GM12878 (cell line): ENCODE data around the gene ATP13A2. TPM values are rescaled to one million over a fixed set of nuclear protein-coding genes. Genes with fewer than 3 reads are reported as not detected.

Experiments used
- ATAC-seq: fragments of 200-7000 bp; cut with Tn5 transposase; 3 replicates; pipeline ENCODE4 v1.9.1; 2020; ENCODE audit warnings: mild to moderate bottlenecking, moderate library complexity
- BruUV-seq: library from RNA; stranded (reverse); fragments of 400-500 nt; replicated peaks from 2 replicates; lab custom pipeline; 2021; lab: Mats Ljungman, UMichigan
- CTCF ChIA-PET: fragments of 300-600 bp; sonication (Branson Sonifier 250); formaldehyde crosslinking; extraction: SDS; loops from one replicate; lab custom pipeline; 2021; ENCODE audit warnings: inconsistent platforms; lab: Yijun Ruan, JAX
- POLR2A ChIA-PET: fragments of 350-600 bp; formaldehyde crosslinking; extraction: SDS; loops from one replicate; lab custom pipeline; 2021; ENCODE audit warnings: inconsistent platforms; lab: Charles Lee
- RAD21 ChIA-PET: fragments of 300-600 bp; sonication (Branson Sonifier 250); formaldehyde crosslinking; loops from one replicate; lab custom pipeline; 2023; ENCODE audit warnings: antibody characterized with exemption; ENCODE audit not compliant: unreplicated experiment; lab: Charles Lee
- SMC1A ChIA-PET: fragments of 300-600 bp; sonication (Branson Sonifier 250); formaldehyde crosslinking; loops from one replicate; lab custom pipeline; 2023; ENCODE audit not compliant: unreplicated experiment, uncharacterized antibody; lab: Charles Lee
- DNase-seq: peaks from one replicate; pipeline ENCODE4 v3.0.0-alpha.2; 2011; ENCODE audit warnings: low read depth, low spot score
- FAIRE-seq: peaks from 3 replicates; lab custom pipeline; 2011; peaks lifted over from hg19 to GRCh38; lab: Jason Lieb, UNC
- H2AFZ ChIP-seq: 2 replicates; pipeline ENCODE4 v1.6.0; 2011; ENCODE audit warnings: low read depth, low read length, control low read depth; ENCODE audit not compliant: control insufficient read depth
- H3K27ac ChIP-seq: 2 replicates; pipeline ENCODE4 v1.5.1; 2011; ENCODE audit warnings: control low read depth; ENCODE audit not compliant: control insufficient read depth, insufficient read depth
- H3K27me3 ChIP-seq, 2 experiments: replicated peaks in 1 of 2; 2 replicates each; pipeline versions ENCODE4 v1.6.0 to v1.6.1; 2011; ENCODE audit warnings: low read length in 1 of 2; ENCODE audit not compliant: control insufficient read depth in 2 of 2, insufficient read depth in 2 of 2
- H3K36me3 ChIP-seq, 2 experiments: 2 replicates each; pipeline ENCODE4 v1.5.1; 2011; ENCODE audit warnings: low read length in 1 of 2; ENCODE audit not compliant: control insufficient read depth in 2 of 2, insufficient read depth in 2 of 2
- H3K4me1 ChIP-seq: 2 replicates; pipeline ENCODE4 v1.6.1; 2011; ENCODE audit warnings: mild to moderate bottlenecking, low read length, moderate library complexity, mixed read lengths; ENCODE audit not compliant: control insufficient read depth, insufficient read depth
- H3K4me2 ChIP-seq: 2 replicates; pipeline ENCODE4 v1.6.0; 2011; ENCODE audit warnings: control low read depth; ENCODE audit not compliant: control insufficient read depth, insufficient read depth
- H3K4me3 ChIP-seq: fragments of 200-600 bp; sonication (generic); 2 replicates; pipeline ENCODE4 v1.5.1; 2016
- H3K79me2 ChIP-seq: 2 replicates; pipeline ENCODE4 v1.6.0; 2011; ENCODE audit warnings: low read length; ENCODE audit not compliant: control insufficient read depth, insufficient read depth
- H3K9ac ChIP-seq: 2 replicates; pipeline ENCODE4 v1.8.0; 2011; ENCODE audit warnings: low read length, control low read depth, mixed read lengths; ENCODE audit not compliant: control insufficient read depth, insufficient read depth
- H3K9me3 ChIP-seq: replicated peaks from 3 replicates; pipeline ENCODE4 v1.5.1; 2011; ENCODE audit warnings: mild to moderate bottlenecking, low read length; ENCODE audit not compliant: control insufficient read depth, insufficient read depth
- H4K20me1 ChIP-seq: 2 replicates; pipeline ENCODE4 v1.6.0; 2011; ENCODE audit not compliant: control insufficient read depth, insufficient read depth
- IRF4 ChIP-seq: IDR thresholded peaks from 2 replicates; pipeline ENCODE4 v1.6.1; 2011; ENCODE audit warnings: low read depth, low read length
- SP1 ChIP-seq: IDR thresholded peaks from one replicate; pipeline ENCODE4 v1.6.1; 2011; ENCODE audit warnings: low read depth, low read length
- WGBS: methylation state at CpG from one replicate; pipeline ENCODE4 v1.1.6; 2016; ENCODE audit warnings: low lambda C conversion rate; ENCODE audit not compliant: insufficient replicate concordance, insufficient coverage; ENCODE audit errors: missing lambda C conversion rate; 5-methylcytosine and 5-hydroxymethylcytosine counted together
- in situ Hi-C: fragments of 300-500 bp; cut with MboI; formaldehyde crosslinking; loops from 9 replicates; pipeline ENCODE4 v1.14.3; 2018; ENCODE audit warnings: mixed read lengths
- intact Hi-C: fragments of 100-400 bp; cut with micrococcal nuclease; formaldehyde crosslinking; loops from one replicate; pipeline ENCODE4 v1.14.2; 2022; ENCODE audit not compliant: unreplicated experiment
- polyA plus RNA-seq, 11 experiments: library from polyadenylated mRNA; depleted of rRNA in 4 of 11; unstranded in 6 of 11; stranded (reverse) in 5 of 11; fragments of >200 nt; fragmentation: Nextera tagmentation in 4 of 11; fragmentation: Illumina TruSeq in 1 of 11; extraction: Ambion mirVana in 4 of 11; extraction: Trizol in 1 of 11; gene quantifications; 1 replicate in 1 of 11; 2 replicates in 10 of 11; pipeline versions ENCODE4 v1.2.1 to v1.2.3, GENCODE V29; 2011 to 2016; ENCODE audit warnings: inconsistent platforms in 2 of 11, missing spikeins in 2 of 11, low read depth in 1 of 11
- total RNA-seq, 4 experiments: library from RNA; depleted of rRNA in 3 of 4; stranded (reverse); fragments of >200 nt in 3 of 4; fragmentation: Illumina TruSeq in 1 of 4; extraction: Trizol in 1 of 4; gene quantifications; 2 replicates each; pipeline versions ENCODE4 v1.2.1 to v1.2.3, GENCODE V29; 2013 to 2021
- TF ChIP-seq, protein P1 (sequence below): IDR thresholded peaks from 2 replicates; pipeline ENCODE4 v1.6.1; 2012; ENCODE audit warnings: low read length, inconsistent platforms
- TF ChIP-seq, protein P2 (sequence below): fragments of 450-650 bp; IDR thresholded peaks from 2 replicates; pipeline ENCODE4 v1.6.1; 2016; ENCODE audit warnings: mild to moderate bottlenecking

The ATP13A2 gene
- total and polyA plus RNA-seq, 10 of the 15 experiments (the other 5 are each of a cell fraction or from before 2014, with no cell fraction given): 0.24 to 30.5 (median 8.0) TPM

GRCh38 chr1:16986113-16986512, 25.6 kb downstream of the ATP13A2 start:
- CTCF ChIA-PET: interaction anchor here (1.2 kb wide), 1 partner anchor 34 kb away, joined by 3 read pairs; no protein-coding TSS in a partner anchor
- Histone ChIP-seq H2AFZ (no peak overlapping the region), H3K4me3 (no peak overlapping the region), H3K9me3 (no peaks in the 10 kb centered on the region)
- in situ Hi-C loops: no loop called here
- 71% methylated on average over 17 of the region's 19 CpGs for WGBS
- SMC1A ChIA-PET: no interaction called here
- TF ChIP-seq IRF4 (no peak), SP1 (no peak)
- TF ChIP-seq, all 136 proteins: peak for 0
- intact Hi-C loops: no loop called here
- Histone ChIP-seq H3K9ac (no peak overlapping the region), H4K20me1 (no peaks in the 10 kb centered on the region), H3K36me3 (no peaks in the 10 kb centered on the region), H3K27me3 (peaks cover 2% of the 10 kb centered on the region in 2 experiments; a peak in 2 of 4 replicates), H3K4me2 (no peak overlapping the region), H3K79me2 (no peaks in the 10 kb centered on the region), H3K4me1 (no peaks in the 10 kb centered on the region), H3K27ac (no peak overlapping the region)
- ChIA-PET RAD21 (no interaction called here), POLR2A (no interaction called here)
- ATAC-seq: no peak
- no peak for FAIRE-seq
- no TSS peak for BruUV-seq
- DNase-seq: no peak

DNA sequence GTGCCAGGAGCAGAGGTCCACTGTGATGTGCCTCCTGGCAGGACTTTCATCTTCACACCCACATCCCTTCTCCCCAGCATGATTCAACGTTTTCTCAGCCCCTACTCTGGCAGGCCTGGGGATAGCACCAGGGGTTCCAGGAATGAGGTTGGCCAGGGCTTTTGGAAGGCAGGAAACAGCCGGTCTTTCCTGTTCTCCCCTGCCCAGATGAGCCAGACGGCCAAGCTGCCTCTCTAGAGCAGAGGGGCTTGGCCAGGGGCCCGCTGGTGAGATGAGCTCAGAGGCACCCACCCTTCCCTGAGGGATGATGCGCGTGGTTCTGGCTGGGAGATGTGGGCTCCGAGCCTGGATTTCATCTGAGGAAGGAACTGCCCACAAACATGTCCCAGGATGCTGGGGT, 27.0 kb downstream of the ATP13A2 start:
- H4K20me1 ChIP-seq: no peaks in the 10 kb centered on the region
- no peak overlapping the region for H3K27ac ChIP-seq
- ATAC-seq (no peak), FAIRE-seq (no peak), DNase-seq (no peak)
- ChIA-PET SMC1A (no interaction called here), CTCF (interaction anchor here (1.0 to 1.2 kb wide), 2 partner anchors 22 to 24 kb away, joined by 3 to 5 read pairs; no protein-coding TSS in a partner anchor), POLR2A (no interaction called here), RAD21 (interaction anchor here (0.6 kb wide), 1 partner anchor 14 kb away, joined by 3 read pairs; no protein-coding TSS in a partner anchor)
- no peak overlapping the region for H3K4me2 ChIP-seq
- no peak overlapping the region for H3K9ac ChIP-seq
- in situ Hi-C loops (no loop called here), intact Hi-C loops (no loop called here)
- no peaks in the 10 kb centered on the region for H3K4me1 ChIP-seq
- no peak overlapping the region for H2AFZ ChIP-seq
- peaks cover 5 to 8% of the 10 kb centered on the region in 2 experiments; a peak in 3 of 4 replicates for H3K27me3 ChIP-seq
- 54% methylated on average over 7 of the region's 7 CpGs for WGBS
- no peak overlapping the region for H3K4me3 ChIP-seq
- no peaks in the 10 kb centered on the region for H3K36me3 ChIP-seq
- no peaks in the 10 kb centered on the region for H3K79me2 ChIP-seq
- BruUV-seq: no TSS peak
- H3K9me3 ChIP-seq: no peaks in the 10 kb centered on the region
- TF ChIP-seq, protein P1, sequence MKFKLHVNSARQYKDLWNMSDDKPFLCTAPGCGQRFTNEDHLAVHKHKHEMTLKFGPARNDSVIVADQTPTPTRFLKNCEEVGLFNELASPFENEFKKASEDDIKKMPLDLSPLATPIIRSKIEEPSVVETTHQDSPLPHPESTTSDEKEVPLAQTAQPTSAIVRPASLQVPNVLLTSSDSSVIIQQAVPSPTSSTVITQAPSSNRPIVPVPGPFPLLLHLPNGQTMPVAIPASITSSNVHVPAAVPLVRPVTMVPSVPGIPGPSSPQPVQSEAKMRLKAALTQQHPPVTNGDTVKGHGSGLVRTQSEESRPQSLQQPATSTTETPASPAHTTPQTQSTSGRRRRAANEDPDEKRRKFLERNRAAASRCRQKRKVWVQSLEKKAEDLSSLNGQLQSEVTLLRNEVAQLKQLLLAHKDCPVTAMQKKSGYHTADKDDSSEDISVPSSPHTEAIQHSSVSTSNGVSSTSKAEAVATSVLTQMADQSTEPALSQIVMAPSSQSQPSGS: no peak
- TF ChIP-seq, protein P2, sequence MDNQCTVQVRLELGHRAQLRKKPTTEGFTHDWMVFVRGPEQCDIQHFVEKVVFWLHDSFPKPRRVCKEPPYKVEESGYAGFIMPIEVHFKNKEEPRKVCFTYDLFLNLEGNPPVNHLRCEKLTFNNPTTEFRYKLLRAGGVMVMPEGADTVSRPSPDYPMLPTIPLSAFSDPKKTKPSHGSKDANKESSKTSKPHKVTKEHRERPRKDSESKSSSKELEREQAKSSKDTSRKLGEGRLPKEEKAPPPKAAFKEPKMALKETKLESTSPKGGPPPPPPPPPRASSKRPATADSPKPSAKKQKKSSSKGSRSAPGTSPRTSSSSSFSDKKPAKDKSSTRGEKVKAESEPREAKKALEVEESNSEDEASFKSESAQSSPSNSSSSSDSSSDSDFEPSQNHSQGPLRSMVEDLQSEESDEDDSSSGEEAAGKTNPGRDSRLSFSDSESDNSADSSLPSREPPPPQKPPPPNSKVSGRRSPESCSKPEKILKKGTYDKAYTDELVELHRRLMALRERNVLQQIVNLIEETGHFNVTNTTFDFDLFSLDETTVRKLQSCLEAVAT: no peak
